Thymus (tissue), 14 donors: ENCODE measurements around the gene C10orf53. TPM values are rescaled to one million over a fixed set of nuclear protein-coding genes. Genes with fewer than 3 reads are reported as not detected.

Experiments
- DNase-seq, 9 donors: peaks; one replicate each; pipeline ENCODE4 v3.0.0-alpha.2; 2013; ENCODE audit warnings: low spot score in 9 of 9, low read depth in 6 of 9, missing footprints in 1 of 9
- H3K27ac ChIP-seq, 2 donors: one replicate each; pipeline ENCODE4 v1.5.1; 2013; ENCODE audit warnings: control low read depth in 1 of 2, low read depth in 1 of 2, low read length in 1 of 2, mild to moderate bottlenecking in 1 of 2, moderate library complexity in 1 of 2
- H3K27me3 ChIP-seq, 2 donors: one replicate each; pipeline ENCODE4 v1.5.1; 2013; ENCODE audit warnings: low read length in 1 of 2; ENCODE audit not compliant: control insufficient read depth in 2 of 2, insufficient read depth in 1 of 2
- H3K36me3 ChIP-seq, 2 donors: one replicate each; pipeline ENCODE4 v1.5.1; 2013; ENCODE audit warnings: low read length in 1 of 2, mild to moderate bottlenecking in 1 of 2, moderate library complexity in 1 of 2; ENCODE audit not compliant: control insufficient read depth in 2 of 2, insufficient read depth in 2 of 2
- H3K4me1 ChIP-seq, 2 donors: one replicate each; pipeline ENCODE4 v1.5.1; 2013; ENCODE audit warnings: low read length in 2 of 2; ENCODE audit not compliant: control insufficient read depth in 2 of 2, insufficient read depth in 2 of 2
- H3K4me3 ChIP-seq, 2 donors: one replicate each; pipeline ENCODE4 v1.5.1; 2013; ENCODE audit warnings: low read length in 2 of 2, control low read depth in 1 of 2, mild to moderate bottlenecking in 1 of 2
- H3K9me3 ChIP-seq, 2 donors: one replicate each; pipeline ENCODE4 v1.5.1; 2013; ENCODE audit warnings: low read length in 1 of 2, mild to moderate bottlenecking in 1 of 2; ENCODE audit not compliant: control insufficient read depth in 2 of 2, insufficient read depth in 1 of 2
- WGBS: extraction: QIAGEN DNeasy Blood & Tissue Kit; methylation state at CpG from one replicate; pipeline ENCODE4 v1.1.7; 2013; 5-methylcytosine and 5-hydroxymethylcytosine counted together
- long read RNA-seq, 10 donors: transcript quantifications; one replicate each; lab custom pipeline, GENCODE V29; 2026
- polyA plus RNA-seq: library from polyadenylated mRNA; stranded (reverse); fragments of 200-250 nt; gene quantifications from one replicate; pipeline ENCODE4 v1.2.3, GENCODE V29; 2013
- total RNA-seq: library from RNA; stranded (reverse); fragments of 120-200 nt; gene quantifications from one replicate; pipeline ENCODE4 v1.2.4, GENCODE V29; 2013
- donor health status: healthy.

Gene C10orf53
- total RNA-seq, result not detected
- 0.05 TPM for polyA plus RNA-seq
- long read RNA-seq, donor 1, result 0 reads
- long read RNA-seq, donor 2, result 0 reads
- long read RNA-seq, donor 3, result 0 reads
- long read RNA-seq, donor 4, result 0 reads
- long read RNA-seq, donor 5, result 0 reads
- long read RNA-seq, donor 6, result 0 reads
- long read RNA-seq, donor 7, result 0 reads
- long read RNA-seq, donor 8, result 0 reads
- long read RNA-seq, donor 9, result 0 reads
- long read RNA-seq, donor 10, result 0 reads

GRCh38 chr10:49679480-49679893, at the start of gene C10orf53:
C10orf53 (plus strand) TSS chr10:49679651; CDS start chr10:49679698, 47 bp downstream.
- peak in 8 of 9 donors; percentile 0 to 56 (median 28) for DNase-seq
- no peak within 1 kb of the TSS for H3K27ac ChIP-seq
- H3K4me1 ChIP-seq, result peaks cover 0 to 3% of the 10 kb centered on the region in 2 donors
- WGBS, result 17% methylated on average over 36 of the region's 36 CpGs
- no peak within 1 kb of the TSS for H3K4me3 ChIP-seq
- H3K36me3 ChIP-seq, result no peaks in the 10 kb centered on the region
- H3K9me3 ChIP-seq, result peaks cover 6 to 12% of the 10 kb centered on the region in 2 donors
- peaks cover 0 to 20% of the 10 kb centered on the region in 2 donors for H3K27me3 ChIP-seq

GRCh38 chr10:49631975-49632374, 47.5 kb upstream of the C10orf53 start:
- 96% methylated on average over 6 of the region's 6 CpGs for WGBS
- Histone ChIP-seq H3K36me3 (no peaks in the 10 kb centered on the region), H3K27me3 (peaks cover 0 to 25% of the 10 kb centered on the region in 2 donors)

GRCh38 chr10:49632406-49633317, 46.8 kb upstream of the C10orf53 start:
- Histone ChIP-seq H3K4me3 (no peak overlapping the region), H3K27me3 (peaks cover 0 to 30% of the 10 kb centered on the region in 2 donors), H3K9me3 (no peaks in the 10 kb centered on the region), H3K27ac (no peak overlapping the region), H3K36me3 (no peaks in the 10 kb centered on the region), H3K4me1 (no peaks in the 10 kb centered on the region)
- DNase-seq, result no peak
- WGBS, result 67% methylated on average over 12 of the region's 12 CpGs

More at GRCh38 chr10:49631975-49632374, 47.5 kb upstream of the C10orf53 start:
- H3K4me3 ChIP-seq, result no peak overlapping the region
- no peak overlapping the region for H3K27ac ChIP-seq
- H3K4me1 ChIP-seq, result no peaks in the 10 kb centered on the region
- no peaks in the 10 kb centered on the region for H3K9me3 ChIP-seq
- no peak for DNase-seq

- Histone ChIP-seq H3K4me3 (no peak overlapping the region), H3K36me3 (no peaks in the 10 kb centered on the region), H3K4me1 (no peaks in the 10 kb centered on the region), H3K9me3 (no peaks in the 10 kb centered on the region), H3K27me3 (peaks cover 0 to 30% of the 10 kb centered on the region in 2 donors), H3K27ac (no peak overlapping the region)
- 65% methylated on average over 13 of the region's 13 CpGs for WGBS
- no peak for DNase-seq
Observed at GRCh38 chr10:49633327-49634068, 46.0 kb upstream of the C10orf53 start.

- WGBS, result 86% methylated on average over 8 of the region's 8 CpGs
- DNase-seq, result no peak
- Histone ChIP-seq H3K36me3 (no peaks in the 10 kb centered on the region), H3K9me3 (no peaks in the 10 kb centered on the region), H3K4me1 (no peaks in the 10 kb centered on the region), H3K4me3 (no peak overlapping the region), H3K27me3 (peaks cover 0 to 30% of the 10 kb centered on the region in 2 donors), H3K27ac (no peak overlapping the region)
Observed at GRCh38 chr10:49634069-49634660, 45.3 kb upstream of the C10orf53 start.

- Histone ChIP-seq H3K9me3 (no peaks in the 10 kb centered on the region), H3K36me3 (no peaks in the 10 kb centered on the region), H3K4me1 (peaks cover 0 to 5% of the 10 kb centered on the region in 2 donors), H3K27ac (no peak overlapping the region), H3K27me3 (peaks cover 0 to 8% of the 10 kb centered on the region in 2 donors), H3K4me3 (no peak overlapping the region)
- 92% methylated on average over 3 of the region's 3 CpGs for WGBS
- no peak for DNase-seq
Observed at GRCh38 chr10:49642311-49642710, 37.1 kb upstream of the C10orf53 start.

- no peak for DNase-seq
- Histone ChIP-seq H3K27me3 (peaks cover 0 to 5% of the 10 kb centered on the region in 2 donors), H3K9me3 (no peaks in the 10 kb centered on the region), H3K36me3 (no peaks in the 10 kb centered on the region), H3K4me1 (peaks cover 0 to 13% of the 10 kb centered on the region in 2 donors), H3K4me3 (no peak overlapping the region), H3K27ac (no peak overlapping the region)
- WGBS, result 96% methylated on average over 5 of the region's 5 CpGs
Observed at GRCh38 chr10:49643241-49644034, 36.0 kb upstream of the C10orf53 start.

- WGBS, result 86% methylated on average over 7 of the region's 7 CpGs
- peaks cover 0 to 20% of the 10 kb centered on the region in 2 donors for H3K4me1 ChIP-seq
- DNase-seq, result no peak
- H3K27me3 ChIP-seq, result peaks cover 0 to 2% of the 10 kb centered on the region in 2 donors
- no peaks in the 10 kb centered on the region for H3K9me3 ChIP-seq
- no peak overlapping the region for H3K4me3 ChIP-seq
- no peak overlapping the region for H3K27ac ChIP-seq
- H3K36me3 ChIP-seq, result no peaks in the 10 kb centered on the region
Observed at GRCh38 chr10:49644035-49644646, 35.3 kb upstream of the C10orf53 start.
